Breast epithelium (tissue), 4 donors: ENCODE results near the gene BCL6. TPM values are rescaled to one million over a fixed set of nuclear protein-coding genes. Genes with fewer than 3 reads are reported as not detected.
A peak's percentile ranks its signal among the peaks of the same experiment; 100 is the strongest.

ENCODE experiments used
- DNase-seq, 2 donors: peaks; one replicate each; pipeline ENCODE4 v3.0.0-alpha.2; 2019; ENCODE audit warnings: low spot score in 2 of 2
- H3K27ac ChIP-seq, 2 donors: fragments of 200-600 bp; sonication (generic) in 1 of 2; one replicate each; pipeline ENCODE4 v1.5.1; 2016 to 2019; ENCODE audit warnings: mild to moderate bottlenecking in 1 of 2
- H3K27me3 ChIP-seq, 2 donors: fragments of 200-600 bp; sonication (generic) in 1 of 2; one replicate each; pipeline versions ENCODE4 v1.5.1 to v1.6.0; 2017 to 2019; ENCODE audit warnings: control low read depth in 1 of 2, mild to moderate bottlenecking in 1 of 2
- H3K36me3 ChIP-seq: fragments of 200-600 bp; one replicate; pipeline ENCODE4 v1.5.1; 2019
- H3K4me1 ChIP-seq, 2 donors: fragments of 200-600 bp; sonication (generic); one replicate each; pipeline ENCODE4 v1.5.1; 2016 to 2019; ENCODE audit warnings: control low read depth in 1 of 2
- H3K4me3 ChIP-seq, 3 donors: fragments of 200-600 bp; sonication (generic); 1 replicate in 2 of 3; 2 replicates in 1 of 3; pipeline ENCODE4 v1.5.1; 2016 to 2019; ENCODE audit warnings: mild to moderate bottlenecking in 3 of 3, moderate library complexity in 2 of 3
- H3K9me3 ChIP-seq, 2 donors: fragments of 200-600 bp; sonication (generic) in 1 of 2; one replicate each; pipeline ENCODE4 v1.5.1; 2016 to 2019; ENCODE audit warnings: control low read depth in 1 of 2
- CTCF ChIP-seq, 3 donors: fragments of 450-650 bp; IDR thresholded peaks; one replicate each; pipeline ENCODE4 v1.5.1; 2016 to 2017; ENCODE audit warnings: antibody characterized with exemption in 3 of 3, mild to moderate bottlenecking in 3 of 3, moderate library complexity in 3 of 3
- POLR2A ChIP-seq: fragments of 450-650 bp; IDR thresholded peaks from one replicate; pipeline ENCODE4 v1.6.1; 2016; ENCODE audit warnings: antibody characterized with exemption, mild to moderate bottlenecking, moderate library complexity
- POLR2AphosphoS5 ChIP-seq, 3 donors: sonication (generic); formaldehyde crosslinking; IDR thresholded peaks; one replicate each; pipeline ENCODE4 v1.6.1; 2017; ENCODE audit warnings: antibody characterized with exemption in 3 of 3
- intact Hi-C: fragments of 100-400 bp; cut with DNase I; formaldehyde crosslinking; loops from one replicate; pipeline ENCODE4 v1.15.1; 2023; ENCODE audit warnings: low total_unique reads
- total RNA-seq, 3 donors: library from RNA; depleted of rRNA; stranded (reverse); fragments of >200 nt; gene quantifications; one replicate each; pipeline ENCODE4 v1.1.0, GENCODE V29; 2016

Gene BCL6
- total RNA-seq, 3 donors from 2014 or later: 281 to 346 (median 283) TPM

- H3K4me1 ChIP-seq: peaks cover 0 to 18% of the 10 kb centered on the region in 2 donors
- intact Hi-C loops: loop anchor here (10.0 kb wide), 1 partner anchor 407 kb away; the partner anchor contains the start of gene LPP
- H3K27me3 ChIP-seq: no peaks in the 10 kb centered on the region
- no peaks in the 10 kb centered on the region for H3K36me3 ChIP-seq
- H3K27ac ChIP-seq: peak overlapping the region; percentile 99
- H3K9me3 ChIP-seq: no peaks in the 10 kb centered on the region
- peak overlapping the region in 1 of 3 donors; percentile 15 for H3K4me3 ChIP-seq
- DNase-seq: peak; percentile 93 to 94
- peak; percentile 98 to 99 (median 99) for TF ChIP-seq CTCF (IDR thresholded peaks at IDR 0.05)
- TF ChIP-seq POLR2A: no peak
- TF ChIP-seq POLR2AphosphoS5 (IDR thresholded peaks at IDR 0.05): peak; percentile 71 to 87 (median 83)
Measured at GRCh38 chr3:187748050-187748481, 2.8 kb upstream of the BCL6 start.

- Histone ChIP-seq H3K27ac (peak overlapping the region; percentile 99), H3K4me3 (peak overlapping the region in 2 of 3 donors; percentile 64 to 73), H3K36me3 (no peaks in the 10 kb centered on the region), H3K27me3 (no peaks in the 10 kb centered on the region), H3K9me3 (no peaks in the 10 kb centered on the region), H3K4me1 (peaks cover 0 to 18% of the 10 kb centered on the region in 2 donors)
- intact Hi-C loops: loop anchor here (10.0 kb wide), 1 partner anchor 407 kb away; the partner anchor contains the start of gene LPP
- TF ChIP-seq POLR2A: no peak
- TF ChIP-seq CTCF (IDR thresholded peaks at IDR 0.05): no peak
- TF ChIP-seq POLR2AphosphoS5 (IDR thresholded peaks at IDR 0.05): no peak
- DNase-seq: no peak
Measured at GRCh38 chr3:187747506-187747905, 2.2 kb upstream of the BCL6 start.

- peak overlapping the region; percentile 64 to 93 (median 73) for H3K4me3 ChIP-seq
- H3K4me1 ChIP-seq: peaks cover 0 to 18% of the 10 kb centered on the region in 2 donors
- no peaks in the 10 kb centered on the region for H3K27me3 ChIP-seq
- intact Hi-C loops: loop anchor here (10.0 kb wide), 1 partner anchor 408 kb away; the partner anchor contains the start of gene LPP
- H3K9me3 ChIP-seq: no peaks in the 10 kb centered on the region
- H3K27ac ChIP-seq: peak overlapping the region; percentile 99
- peak in 1 of 2 donors; percentile 32 for DNase-seq
- H3K36me3 ChIP-seq: no peaks in the 10 kb centered on the region
- TF ChIP-seq POLR2A (no peak), POLR2AphosphoS5 (IDR thresholded peaks at IDR 0.05) (no peak), CTCF (IDR thresholded peaks at IDR 0.05) (no peak)
Measured at GRCh38 chr3:187746442-187747281, 1.4 kb upstream of the BCL6 start.

- intact Hi-C loops: loop anchor here (10.0 kb wide), 1 partner anchor 409 kb away; the partner anchor contains the start of gene LPP
- DNase-seq: no peak
- H3K4me3 ChIP-seq: peak overlapping the region; percentile 64 to 93 (median 73)
- no peaks in the 10 kb centered on the region for H3K36me3 ChIP-seq
- no peaks in the 10 kb centered on the region for H3K27me3 ChIP-seq
- peak overlapping the region; percentile 99 for H3K27ac ChIP-seq
- TF ChIP-seq POLR2A: no peak
- no peak for TF ChIP-seq POLR2AphosphoS5 (IDR thresholded peaks at IDR 0.05)
- no peak for TF ChIP-seq CTCF (IDR thresholded peaks at IDR 0.05)
- H3K9me3 ChIP-seq: no peaks in the 10 kb centered on the region
- H3K4me1 ChIP-seq: peaks cover 0 to 18% of the 10 kb centered on the region in 2 donors
Measured at GRCh38 chr3:187746059-187746441, 782 bp upstream of the BCL6 start.
